NT2/D1 (cell line): ENCODE data around the gene STAG1.
A peak's percentile ranks its signal among the peaks of the same experiment; 100 is the strongest.

Experiments used
- DNase-seq: peaks from one replicate; pipeline ENCODE4 v3.0.0-alpha.2; 2011; ENCODE audit warnings: low read depth, low spot score
- H3K27me3 ChIP-seq: 2 replicates; pipeline ENCODE4 v1.6.0; 2011; ENCODE audit warnings: mild to moderate bottlenecking; ENCODE audit not compliant: insufficient read length, insufficient read depth
- H3K36me3 ChIP-seq: 2 replicates; pipeline ENCODE4 v1.6.1; 2011; ENCODE audit warnings: mild to moderate bottlenecking, low read length, mixed read lengths; ENCODE audit not compliant: insufficient read depth, insufficient read length
- H3K4me1 ChIP-seq: 2 replicates; pipeline ENCODE4 v1.5.1; 2011; ENCODE audit not compliant: insufficient read depth, insufficient read length
- H3K4me3 ChIP-seq: 2 replicates; pipeline ENCODE4 v1.5.1; 2011; ENCODE audit warnings: low read depth; ENCODE audit not compliant: insufficient read length
- H3K9ac ChIP-seq: 2 replicates; pipeline ENCODE4 v1.6.0; 2011; ENCODE audit warnings: low read depth; ENCODE audit not compliant: insufficient read length
- H3K9me3 ChIP-seq: 2 replicates; pipeline ENCODE4 v1.5.1; 2011; ENCODE audit warnings: mild to moderate bottlenecking, low read length; ENCODE audit not compliant: insufficient read depth
- SUZ12 ChIP-seq: IDR thresholded peaks from 2 replicates; pipeline ENCODE4 v1.6.1; 2011; ENCODE audit not compliant: insufficient read length, insufficient read depth; ENCODE audit errors: extremely low read depth
- YY1 ChIP-seq: IDR thresholded peaks from 2 replicates; pipeline ENCODE4 v1.6.1; 2011; ENCODE audit not compliant: insufficient read length, insufficient read depth
- ZNF274 ChIP-seq: IDR thresholded peaks from 2 replicates; pipeline ENCODE4 v1.6.1; 2011; ENCODE audit warnings: mild to moderate bottlenecking, low read depth, low read length

The STAG1 gene

DNA sequence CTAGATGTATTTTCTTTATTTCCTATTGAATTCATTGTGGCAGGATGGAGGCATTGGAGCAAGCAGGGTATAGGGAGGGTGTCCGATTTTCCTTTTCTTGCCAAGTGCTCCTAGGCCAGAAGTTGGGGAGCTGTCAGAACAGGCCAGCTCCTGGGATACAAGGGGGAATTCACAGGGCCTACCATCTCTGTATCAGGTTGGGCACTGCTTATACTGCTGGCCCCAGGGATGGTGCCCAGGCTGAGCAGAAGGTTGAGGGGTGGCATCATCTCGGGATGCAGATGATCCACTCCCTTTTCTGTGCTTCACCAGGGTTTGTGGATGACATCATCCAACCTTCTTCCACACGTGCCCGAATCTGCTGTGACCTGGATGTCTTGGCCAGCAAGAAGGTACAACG lies 422.6 kb downstream of the STAG1 start:
- Histone ChIP-seq H3K9ac (no peak overlapping the region), H3K36me3 (peaks cover 50% of the 10 kb centered on the region), H3K4me3 (no peak overlapping the region), H3K9me3 (no peaks in the 10 kb centered on the region), H3K4me1 (peaks cover 2% of the 10 kb centered on the region), H3K27me3 (no peaks in the 10 kb centered on the region)
- TF ChIP-seq ZNF274 = no peak
- TF ChIP-seq YY1 = no peak
- no peak for TF ChIP-seq SUZ12
- DNase-seq = no peak

GRCh38 chr3:136327671-136328070 lies 424.5 kb downstream of the STAG1 start:
- DNase-seq = no peak
- Histone ChIP-seq H3K36me3 (peaks cover 40% of the 10 kb centered on the region), H3K27me3 (no peaks in the 10 kb centered on the region), H3K4me3 (no peak overlapping the region), H3K4me1 (no peaks in the 10 kb centered on the region), H3K9me3 (peaks cover 5% of the 10 kb centered on the region), H3K9ac (no peak overlapping the region)
- TF ChIP-seq YY1 = no peak
- no peak for TF ChIP-seq ZNF274
- TF ChIP-seq SUZ12 = no peak

GRCh38 chr3:136326316-136326715 lies 425.9 kb downstream of the STAG1 start:
- TF ChIP-seq ZNF274 (no peak), YY1 (no peak)
- H3K27me3 ChIP-seq = no peaks in the 10 kb centered on the region
- H3K4me3 ChIP-seq = no peak overlapping the region
- H3K9ac ChIP-seq = no peak overlapping the region
- no peak for DNase-seq
- H3K9me3 ChIP-seq = peaks cover 18% of the 10 kb centered on the region
- H3K4me1 ChIP-seq = no peaks in the 10 kb centered on the region
- H3K36me3 ChIP-seq = peaks cover 42% of the 10 kb centered on the region

DNA sequence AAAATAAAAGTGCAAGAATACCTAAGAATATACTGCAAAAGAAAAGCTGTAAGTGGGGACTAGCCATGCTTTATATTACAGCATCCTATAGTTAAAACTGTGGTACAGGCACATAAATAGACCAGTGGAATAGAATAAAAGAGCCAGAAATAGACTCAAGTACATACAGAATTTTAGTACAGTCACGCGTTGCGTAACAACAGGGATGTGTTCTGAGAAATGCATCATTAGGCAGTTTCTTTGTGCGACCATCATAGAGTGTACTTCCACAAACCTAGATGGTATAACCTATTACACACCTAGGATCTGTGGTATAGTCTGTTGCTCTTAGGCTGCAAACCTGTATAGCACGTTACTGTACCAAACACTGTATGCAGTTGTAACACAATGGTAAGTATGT lies 440.2 kb downstream of the STAG1 start:
- H3K4me1 ChIP-seq = no peaks in the 10 kb centered on the region
- no peaks in the 10 kb centered on the region for H3K36me3 ChIP-seq
- no peaks in the 10 kb centered on the region for H3K9me3 ChIP-seq
- no peak overlapping the region for H3K9ac ChIP-seq
- no peak for TF ChIP-seq ZNF274
- no peak for TF ChIP-seq SUZ12
- TF ChIP-seq YY1 = no peak
- no peak for DNase-seq
- no peak overlapping the region for H3K4me3 ChIP-seq
- no peaks in the 10 kb centered on the region for H3K27me3 ChIP-seq

- H3K4me3 ChIP-seq = no peak overlapping the region
- no peak for TF ChIP-seq SUZ12
- TF ChIP-seq YY1 = no peak
- no peak for TF ChIP-seq ZNF274
- no peak overlapping the region for H3K9ac ChIP-seq
- H3K27me3 ChIP-seq = no peaks in the 10 kb centered on the region
- no peak for DNase-seq
- peaks cover 3% of the 10 kb centered on the region; the same call in 1 of the 2 replicates for H3K9me3 ChIP-seq
- no peaks in the 10 kb centered on the region for H3K4me1 ChIP-seq
- H3K36me3 ChIP-seq = no peaks in the 10 kb centered on the region
Measured at GRCh38 chr3:136311261-136311660, 440.9 kb downstream of the STAG1 start.

DNA sequence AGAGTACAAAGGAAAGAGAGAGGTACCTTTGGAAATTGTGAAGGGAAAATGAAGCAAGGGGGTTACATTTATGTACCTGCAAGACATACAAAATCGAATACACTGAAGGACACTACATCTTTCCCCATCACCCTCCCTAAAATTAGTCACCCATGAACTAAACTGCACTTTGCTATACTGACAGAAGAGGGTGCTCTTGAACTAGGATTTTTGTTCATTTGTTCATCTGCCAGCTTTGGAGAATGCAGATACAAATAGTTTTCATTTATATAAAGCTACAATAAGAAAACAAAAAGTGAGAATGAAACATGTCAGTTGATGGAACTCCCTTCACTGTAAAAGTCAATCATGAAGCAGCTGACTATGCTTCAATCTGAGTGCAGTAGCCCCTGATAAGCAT lies 446.3 kb downstream of the STAG1 start:
- DNase-seq = peak; percentile 22
- peaks cover 10% of the 10 kb centered on the region for H3K36me3 ChIP-seq
- TF ChIP-seq SUZ12 = no peak
- no peak for TF ChIP-seq YY1
- no peak for TF ChIP-seq ZNF274
- H3K9me3 ChIP-seq = peaks cover 6% of the 10 kb centered on the region; the same call in 1 of the 2 replicates
- H3K4me1 ChIP-seq = no peaks in the 10 kb centered on the region
- no peaks in the 10 kb centered on the region for H3K27me3 ChIP-seq
- H3K9ac ChIP-seq = no peak overlapping the region
- H3K4me3 ChIP-seq = no peak overlapping the region

DNA sequence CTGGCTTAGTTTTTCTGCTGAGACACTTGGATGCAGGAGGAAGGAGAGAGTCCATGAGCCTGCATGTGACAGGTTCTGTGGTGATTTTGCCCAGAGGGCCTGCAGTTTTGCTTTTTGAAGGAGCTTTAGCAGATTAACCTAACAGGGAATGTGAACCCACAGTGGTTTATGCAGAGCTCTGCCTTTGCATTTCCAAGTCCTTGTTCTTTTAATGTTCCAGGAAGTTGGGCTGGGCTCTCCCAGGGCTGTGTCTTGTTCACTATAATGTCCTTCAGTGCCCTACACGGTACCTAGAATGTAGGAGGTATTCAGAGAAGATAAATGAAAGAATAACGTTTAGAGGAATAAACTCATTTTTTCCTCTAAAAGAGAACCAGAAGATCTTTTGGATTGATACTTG lies 451.7 kb downstream of the STAG1 start:
- Histone ChIP-seq H3K9ac (no peak overlapping the region), H3K36me3 (peaks cover 29% of the 10 kb centered on the region), H3K4me1 (no peaks in the 10 kb centered on the region), H3K9me3 (no peaks in the 10 kb centered on the region), H3K27me3 (no peaks in the 10 kb centered on the region), H3K4me3 (no peak overlapping the region)
- no peak for DNase-seq
- TF ChIP-seq SUZ12 (no peak), ZNF274 (no peak), YY1 (no peak)

GRCh38 chr3:136297826-136298225 lies 454.4 kb downstream of the STAG1 start:
- Histone ChIP-seq H3K27me3 (no peaks in the 10 kb centered on the region), H3K36me3 (peaks cover 42% of the 10 kb centered on the region), H3K4me1 (no peaks in the 10 kb centered on the region), H3K4me3 (no peak overlapping the region), H3K9me3 (no peaks in the 10 kb centered on the region), H3K9ac (no peak overlapping the region)
- TF ChIP-seq ZNF274 (no peak), SUZ12 (no peak), YY1 (no peak)
- DNase-seq = no peak
